HEK293 (cell line): ENCODE results near the gene AEBP2.
"Not testable (repeated sequence)": the region's sequence is repeated elsewhere in the genome, so short reads cannot be mapped to it uniquely, and the experiment has no call there.

Experiments
- CTCF ChIA-PET: fragments of 350-600 bp; formaldehyde crosslinking; extraction: SDS; loops from one replicate; lab custom pipeline; 2021; ENCODE audit warnings: antibody characterized with exemption; lab: Yijun Ruan, JAX
- POLR2A ChIA-PET: fragments of 300-600 bp; formaldehyde crosslinking; extraction: SDS; loops from one replicate; lab custom pipeline; 2020; ENCODE audit warnings: antibody characterized with exemption, inconsistent platforms; lab: Yijun Ruan, JAX
- H3K27ac ChIP-seq: fragments of 200-500 bp; sonication (Bioruptor generic); 2 replicates; pipeline ENCODE4 v1.5.1; 2014; ENCODE audit warnings: low read depth, low read length, control low read depth, inconsistent platforms; ENCODE audit errors: extremely low read depth
- H3K36me3 ChIP-seq, 2 experiments: fragments of 200-500 bp in 1 of 2; sonication (Bioruptor generic) in 1 of 2; 1 replicate in 1 of 2; 2 replicates in 1 of 2; pipeline ENCODE4 v1.5.1; 2014 to 2017; ENCODE audit warnings: inconsistent platforms in 2 of 2, low read length in 2 of 2; ENCODE audit not compliant: control insufficient read depth in 2 of 2, insufficient read depth in 1 of 2
- H3K4me1 ChIP-seq: fragments of 200-500 bp; sonication (Bioruptor generic); 2 replicates; pipeline ENCODE4 v1.5.1; 2014; ENCODE audit warnings: mild to moderate bottlenecking, low read length, inconsistent platforms; ENCODE audit not compliant: control insufficient read depth, insufficient read depth
- H3K4me3 ChIP-seq: 2 replicates; pipeline ENCODE4 v1.5.1; 2011; ENCODE audit warnings: low read depth, mild to moderate bottlenecking, control low read depth, low read length, moderate library complexity
- H3K9me3 ChIP-seq: fragments of 200-500 bp; sonication (Bioruptor generic); 2 replicates; pipeline ENCODE4 v1.5.1; 2014; ENCODE audit warnings: low read depth, low read length, inconsistent platforms; ENCODE audit not compliant: control insufficient read depth, insufficient read depth
- GLI2 ChIP-seq: fragments of 450-650 bp; formaldehyde crosslinking; IDR thresholded peaks from 2 replicates; pipeline ENCODE4; 2017; ENCODE audit warnings: missing biosample characterization, missing genetic modification characterization, low read depth, borderline replicate concordance
- GLI4 ChIP-seq: fragments of 450-650 bp; formaldehyde crosslinking; IDR thresholded peaks from 2 replicates; pipeline ENCODE4 v1.5.1; 2016; ENCODE audit warnings: missing biosample characterization, missing genetic modification characterization
- KLF8 ChIP-seq: fragments of 450-650 bp; formaldehyde crosslinking; IDR thresholded peaks from 2 replicates; pipeline ENCODE4 v1.5.1; 2016; ENCODE audit warnings: missing biosample characterization, missing genetic modification characterization
- SCRT2 ChIP-seq: fragments of 450-650 bp; formaldehyde crosslinking; IDR thresholded peaks from 2 replicates; pipeline ENCODE4 v1.5.1; 2016; ENCODE audit warnings: missing biosample characterization, missing genetic modification characterization
- SETDB1 ChIP-seq: IDR thresholded peaks from one replicate; pipeline ENCODE4 v1.6.1; 2017; ENCODE audit warnings: mild to moderate bottlenecking, low read length, moderate library complexity, mixed read lengths; ENCODE audit not compliant: insufficient read length
- TRIM28 ChIP-seq: IDR thresholded peaks from 2 replicates; pipeline ENCODE4 v1.6.1; 2011; ENCODE audit warnings: low read length, control low read depth, borderline replicate concordance
- ZNF169 ChIP-seq: fragments of 450-650 bp; formaldehyde crosslinking; IDR thresholded peaks from 2 replicates; pipeline ENCODE4 v1.5.1; 2016; ENCODE audit warnings: missing biosample characterization, missing genetic modification characterization
- ZNF248 ChIP-seq: fragments of 450-650 bp; formaldehyde crosslinking; IDR thresholded peaks from 2 replicates; pipeline ENCODE4 v1.5.1; 2017; ENCODE audit warnings: missing biosample characterization, missing genetic modification characterization
- ZNF274 ChIP-seq, 2 experiments: fragments of 200-500 bp in 1 of 2; fragments of 450-650 bp in 1 of 2; sonication (Bioruptor generic) in 1 of 2; formaldehyde crosslinking in 1 of 2; IDR thresholded peaks; 2 replicates each; pipeline versions ENCODE4 v1.5.1 to v1.6.1; 2014 to 2016; ENCODE audit warnings: borderline replicate concordance in 1 of 2, inconsistent platforms in 1 of 2, low read length in 1 of 2, missing biosample characterization in 1 of 2, missing genetic modification characterization in 1 of 2
- ZNF341 ChIP-seq: fragments of 450-650 bp; formaldehyde crosslinking; IDR thresholded peaks from 2 replicates; pipeline ENCODE4; 2016; ENCODE audit warnings: low read depth, missing biosample characterization, missing genetic modification characterization
- ZNF404 ChIP-seq: fragments of 450-650 bp; formaldehyde crosslinking; IDR thresholded peaks from 2 replicates; pipeline ENCODE4 v1.5.1; 2017; ENCODE audit warnings: missing biosample characterization, missing genetic modification characterization
- ZNF561 ChIP-seq: fragments of 450-650 bp; IDR thresholded peaks from 2 replicates; pipeline ENCODE4 v1.5.1; 2018; ENCODE audit warnings: missing biosample characterization, missing genetic modification characterization, borderline replicate concordance
- TF ChIP-seq, protein P1 (sequence below): fragments of 450-650 bp; formaldehyde crosslinking; IDR thresholded peaks from 2 replicates; pipeline ENCODE4 v1.5.1; 2016; ENCODE audit warnings: missing biosample characterization, missing genetic modification characterization
- TF ChIP-seq, protein P2 (sequence below): fragments of 450-650 bp; formaldehyde crosslinking; IDR thresholded peaks from 2 replicates; pipeline ENCODE4 v1.5.1; 2016; ENCODE audit warnings: missing biosample characterization, missing genetic modification characterization
- TF ChIP-seq, protein P3 (sequence below): fragments of 450-650 bp; formaldehyde crosslinking; IDR thresholded peaks from 2 replicates; pipeline ENCODE4 v1.5.1; 2017; ENCODE audit warnings: missing biosample characterization, mild to moderate bottlenecking, missing genetic modification characterization, moderate library complexity

Gene AEBP2

DNA sequence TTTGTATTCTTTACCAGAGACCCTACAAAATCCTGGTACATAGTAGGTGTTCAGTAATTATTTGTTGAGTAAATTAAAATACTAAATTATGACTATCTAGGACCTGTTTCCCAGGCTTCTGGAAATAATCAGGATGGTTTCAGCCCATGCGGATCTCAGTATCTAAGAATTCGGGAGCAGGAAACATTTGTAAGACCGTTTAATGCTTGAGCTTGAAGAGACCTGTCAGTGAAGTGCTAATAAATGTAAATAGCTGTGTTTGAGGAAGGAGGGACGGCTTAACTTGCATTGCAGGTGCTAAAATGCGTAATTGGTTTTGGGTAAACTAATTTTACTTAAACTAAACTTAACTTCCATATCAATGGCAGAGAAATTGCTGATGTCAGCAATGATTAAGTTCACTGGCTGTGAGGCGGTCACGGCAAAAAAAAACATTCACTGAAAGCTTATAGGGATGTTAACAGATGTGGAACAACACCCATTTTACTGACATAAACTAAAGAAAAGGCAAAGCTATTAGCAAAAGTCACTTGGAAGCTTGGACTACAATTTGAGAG is 28.6 kb upstream of the AEBP2 start:
- no peak overlapping the region for H3K27ac ChIP-seq
- no peaks in the 10 kb centered on the region for H3K9me3 ChIP-seq
- H3K36me3 ChIP-seq: no peaks in the 10 kb centered on the region
- TF ChIP-seq TRIM28 (peak; percentile 88), ZNF169 (tag by site-specific recombination) (no peak)
- CTCF ChIA-PET: interaction anchor here (0.6 kb wide), 3 partner anchors 122 to 1192 kb away, joined by 3 to 4 read pairs (median 3); no protein-coding TSS in a partner anchor
- POLR2A ChIA-PET: no interaction called here
- no peaks in the 10 kb centered on the region for H3K4me1 ChIP-seq
- no peak overlapping the region for H3K4me3 ChIP-seq

DNA sequence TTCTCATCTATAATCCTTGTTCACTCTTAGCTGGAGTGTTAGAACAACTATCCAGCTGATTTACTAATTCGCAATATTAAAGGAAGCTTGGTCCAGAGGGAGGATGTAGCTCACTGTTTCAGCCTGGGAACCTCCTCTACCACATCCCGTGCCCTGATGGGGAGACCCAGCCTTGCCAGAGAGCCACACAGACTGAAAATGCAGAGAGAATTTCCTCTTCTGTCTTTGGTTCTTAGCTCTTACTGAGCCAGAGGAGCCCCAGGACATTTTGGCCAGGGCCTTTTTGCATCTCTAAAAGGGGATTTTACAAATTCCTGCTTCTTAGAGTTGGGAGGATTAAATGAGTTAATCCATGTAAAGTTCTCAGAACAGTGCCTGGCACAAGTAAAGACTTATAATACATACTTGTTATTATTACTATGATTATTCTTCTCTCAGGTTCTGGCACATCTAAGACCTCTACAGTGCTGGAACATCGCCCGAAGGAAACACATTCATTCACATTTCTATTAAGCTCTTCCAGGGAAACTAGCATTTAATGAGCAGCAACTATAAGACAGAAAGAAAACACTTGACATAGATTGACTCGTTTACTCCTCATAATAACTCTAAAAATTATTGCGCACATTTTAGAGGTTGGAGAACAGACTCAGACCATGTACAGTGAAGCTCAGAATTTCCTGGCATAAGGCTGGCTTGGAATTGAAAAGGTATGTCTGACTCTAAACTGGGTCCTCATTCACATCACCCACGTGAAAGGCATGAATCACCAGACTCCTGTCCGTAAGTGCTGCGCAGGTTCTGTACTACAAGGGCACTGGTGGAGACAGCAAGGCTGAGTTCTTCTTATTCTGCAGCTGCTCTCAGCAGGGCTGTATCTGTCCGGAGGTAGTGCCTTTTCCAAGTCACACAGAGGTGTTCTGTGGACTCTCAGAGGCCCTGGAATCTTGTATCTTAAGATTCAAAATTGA is 27.8 kb upstream of the AEBP2 start:
- ChIA-PET CTCF (interaction anchor here (0.6 kb wide), 3 partner anchors 16 to 1191 kb away, joined by 3 to 4 read pairs (median 3); no protein-coding TSS in a partner anchor), POLR2A (no interaction called here)
- H3K4me1 ChIP-seq: no peaks in the 10 kb centered on the region
- H3K36me3 ChIP-seq: no peaks in the 10 kb centered on the region
- H3K27ac ChIP-seq: no peak overlapping the region
- H3K4me3 ChIP-seq: no peak overlapping the region
- TF ChIP-seq, protein P1, sequence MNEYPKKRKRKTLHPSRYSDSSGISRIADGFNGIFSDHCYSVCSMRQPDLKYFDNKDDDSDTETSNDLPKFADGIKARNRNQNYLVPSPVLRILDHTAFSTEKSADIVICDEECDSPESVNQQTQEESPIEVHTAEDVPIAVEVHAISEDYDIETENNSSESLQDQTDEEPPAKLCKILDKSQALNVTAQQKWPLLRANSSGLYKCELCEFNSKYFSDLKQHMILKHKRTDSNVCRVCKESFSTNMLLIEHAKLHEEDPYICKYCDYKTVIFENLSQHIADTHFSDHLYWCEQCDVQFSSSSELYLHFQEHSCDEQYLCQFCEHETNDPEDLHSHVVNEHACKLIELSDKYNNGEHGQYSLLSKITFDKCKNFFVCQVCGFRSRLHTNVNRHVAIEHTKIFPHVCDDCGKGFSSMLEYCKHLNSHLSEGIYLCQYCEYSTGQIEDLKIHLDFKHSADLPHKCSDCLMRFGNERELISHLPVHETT (tag by site-specific recombination): no peak
- TF ChIP-seq SETDB1: peak; percentile 87
- H3K9me3 ChIP-seq: no peaks in the 10 kb centered on the region

DNA sequence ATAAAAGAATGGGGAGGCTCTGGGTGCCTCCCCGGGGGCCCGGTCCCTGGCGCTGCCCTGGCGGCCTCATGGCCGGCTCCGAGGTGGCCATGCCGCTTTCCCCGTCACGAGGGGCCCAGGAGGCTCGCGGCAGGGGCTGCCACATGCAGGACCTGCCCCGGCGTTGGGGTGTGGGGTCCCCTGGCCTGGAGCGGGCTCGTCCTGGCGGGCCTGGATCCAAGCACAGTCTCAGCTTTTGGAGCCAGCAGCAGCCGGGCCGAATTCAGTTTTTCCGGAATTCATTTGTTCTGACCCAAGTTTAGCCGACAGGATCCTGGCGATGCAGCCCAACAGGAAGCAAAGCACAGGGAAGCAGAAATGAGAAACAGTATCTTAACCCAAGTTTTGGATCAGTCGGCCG is 26.4 kb upstream of the AEBP2 start:
- CTCF ChIA-PET: no interaction called here
- Histone ChIP-seq H3K9me3 (no peaks in the 10 kb centered on the region), H3K4me3 (no peak overlapping the region), H3K27ac (no peak overlapping the region), H3K4me1 (no peaks in the 10 kb centered on the region), H3K36me3 (no peaks in the 10 kb centered on the region)
- POLR2A ChIA-PET: no interaction called here
- TF ChIP-seq ZNF404 (tag by site-specific recombination): no peak
- TF ChIP-seq GLI2: no peak
- TF ChIP-seq, protein P2, sequence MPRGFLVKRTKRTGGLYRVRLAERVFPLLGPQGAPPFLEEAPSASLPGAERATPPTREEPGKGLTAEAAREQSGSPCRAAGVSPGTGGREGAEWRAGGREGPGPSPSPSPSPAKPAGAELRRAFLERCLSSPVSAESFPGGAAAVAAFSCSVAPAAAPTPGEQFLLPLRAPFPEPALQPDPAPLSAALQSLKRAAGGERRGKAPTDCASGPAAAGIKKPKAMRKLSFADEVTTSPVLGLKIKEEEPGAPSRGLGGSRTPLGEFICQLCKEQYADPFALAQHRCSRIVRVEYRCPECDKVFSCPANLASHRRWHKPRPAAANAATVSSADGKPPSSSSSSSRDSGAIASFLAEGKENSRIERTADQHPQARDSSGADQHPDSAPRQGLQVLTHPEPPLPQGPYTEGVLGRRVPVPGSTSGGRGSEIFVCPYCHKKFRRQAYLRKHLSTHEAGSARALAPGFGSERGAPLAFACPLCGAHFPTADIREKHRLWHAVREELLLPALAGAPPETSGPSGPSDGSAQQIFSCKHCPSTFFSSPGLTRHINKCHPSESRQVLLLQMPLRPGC: no peak
- TF ChIP-seq GLI4 (tag by site-specific recombination): no peak
- TF ChIP-seq KLF8 (tag by site-specific recombination): no peak
- TF ChIP-seq ZNF561 (tag by site-specific recombination): no peak
- no peak for TF ChIP-seq ZNF341 (tag by site-specific recombination)
- no peak for TF ChIP-seq SCRT2 (tag by site-specific recombination)
- no peak for TF ChIP-seq ZNF248 (tag by site-specific recombination)
- TF ChIP-seq ZNF274 (IDR thresholded peaks at IDR 0.05; ENCODE audit: low read length): no peak
- TF ChIP-seq ZNF274 (tag by site-specific recombination; IDR thresholded peaks at IDR 0.05; ENCODE audit: borderline replicate concordance): no peak
- TF ChIP-seq, protein P3, sequence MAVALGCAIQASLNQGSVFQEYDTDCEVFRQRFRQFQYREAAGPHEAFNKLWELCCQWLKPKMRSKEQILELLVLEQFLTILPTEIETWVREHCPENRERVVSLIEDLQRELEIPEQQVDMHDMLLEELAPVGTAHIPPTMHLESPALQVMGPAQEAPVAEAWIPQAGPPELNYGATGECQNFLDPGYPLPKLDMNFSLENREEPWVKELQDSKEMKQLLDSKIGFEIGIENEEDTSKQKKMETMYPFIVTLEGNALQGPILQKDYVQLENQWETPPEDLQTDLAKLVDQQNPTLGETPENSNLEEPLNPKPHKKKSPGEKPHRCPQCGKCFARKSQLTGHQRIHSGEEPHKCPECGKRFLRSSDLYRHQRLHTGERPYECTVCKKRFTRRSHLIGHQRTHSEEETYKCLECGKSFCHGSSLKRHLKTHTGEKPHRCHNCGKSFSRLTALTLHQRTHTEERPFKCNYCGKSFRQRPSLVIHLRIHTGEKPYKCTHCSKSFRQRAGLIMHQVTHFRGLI (tag by site-specific recombination): no peak

DNA sequence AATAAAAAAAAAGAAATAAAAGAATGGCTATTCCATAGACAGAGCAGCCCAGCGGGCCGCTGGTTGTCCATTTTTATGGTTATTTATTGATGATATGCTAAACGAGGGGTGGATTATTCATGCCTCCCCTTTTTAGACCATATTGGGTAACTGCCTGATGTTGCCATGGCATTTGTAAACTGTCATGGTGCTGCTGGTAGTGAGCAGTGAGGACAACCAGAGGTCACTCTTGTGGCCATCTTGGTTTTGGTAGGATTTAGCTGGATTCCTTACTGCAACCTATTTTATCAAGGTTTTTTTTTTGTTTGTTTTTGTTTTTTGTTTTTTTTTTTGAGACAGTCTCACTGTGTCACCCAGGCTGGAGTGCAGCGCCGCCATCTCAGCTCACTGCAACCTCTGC is 25.7 kb upstream of the AEBP2 start:
- H3K27ac ChIP-seq, H3K36me3 ChIP-seq, CTCF ChIA-PET, H3K9me3 ChIP-seq, POLR2A ChIA-PET, H3K4me1 ChIP-seq, H3K4me3 ChIP-seq: not testable (repeated sequence)
